HCT116 (cell line): ENCODE data around the gene MDFI. TPM values are rescaled to one million over a fixed set of nuclear protein-coding genes. Genes with fewer than 3 reads are reported as not detected.

Source experiments
- ATAC-seq: fragments of 200-7000 bp; cut with Tn5 transposase; 2 replicates; pipeline ENCODE4 v1.9.1; 2020; ENCODE audit warnings: mild to moderate bottlenecking, moderate library complexity
- BruUV-seq: library from RNA; stranded (reverse); fragments of 400-500 nt; replicated peaks from 2 replicates; lab custom pipeline; 2021; lab: Mats Ljungman, UMichigan
- CTCF ChIA-PET: fragments of 300-600 bp; sonication (Branson Sonifier 250); formaldehyde crosslinking; loops from one replicate; lab custom pipeline; 2021; ENCODE audit warnings: antibody characterized with exemption; lab: Charles Lee
- POLR2A ChIA-PET: fragments of 300-600, 350-600 bp; sonication (Branson Sonifier 250); formaldehyde crosslinking; loops from one replicate; lab custom pipeline; 2021; ENCODE audit warnings: antibody characterized with exemption; lab: Charles Lee
- RAD21 ChIA-PET, 2 experiments: fragments of 300-600 bp; sonication (Branson Sonifier 250); formaldehyde crosslinking; loops; one replicate each; lab custom pipeline; 2023; ENCODE audit warnings: low total read pairs in 2 of 2; ENCODE audit not compliant: uncharacterized antibody in 2 of 2, unreplicated experiment in 2 of 2, low non-redundant PET in 1 of 2; lab: Charles Lee
- DNase-seq: peaks from one replicate; pipeline ENCODE4 v3.0.0-alpha.2; 2010; ENCODE audit warnings: low read depth, low spot score
- H2AFZ ChIP-seq: fragments of 200-600 bp; shearing (Covaris generic), sonication (generic); 2 replicates; pipeline ENCODE4 v1.6.1; 2017; ENCODE audit warnings: low read depth, mixed run types, mixed read lengths, antibody characterized with exemption, low read length; ENCODE audit not compliant: poor library complexity, severe bottlenecking
- H3K27ac ChIP-seq: 2 replicates; pipeline ENCODE4 v1.5.1; 2012; ENCODE audit warnings: low read depth, low read length
- H3K27me3 ChIP-seq: fragments of 200-600 bp; sonication (generic); 2 replicates; pipeline ENCODE4 v1.6.1; 2016; ENCODE audit warnings: mixed run types, low read length, mixed read lengths; ENCODE audit not compliant: insufficient read depth
- H3K36me3 ChIP-seq, 2 experiments: fragments of 200-500 bp in 1 of 2; fragments of 200-600 bp in 1 of 2; sonication (Bioruptor generic) in 1 of 2; sonication (generic) in 1 of 2; 2 replicates each; pipeline versions ENCODE4 v1.5.1 to v1.6.1; 2014 to 2016; ENCODE audit warnings: low read length in 2 of 2, inconsistent platforms in 1 of 2, mixed read lengths in 1 of 2, mixed run types in 1 of 2; ENCODE audit not compliant: insufficient read depth in 2 of 2, control insufficient read depth in 1 of 2
- H3K4me1 ChIP-seq, 2 experiments: fragments of 200-600 bp in 1 of 2; sonication (generic) in 1 of 2; 2 replicates each; pipeline versions ENCODE4 v1.5.1 to v1.6.1; 2012 to 2017; ENCODE audit warnings: low read length in 2 of 2, inconsistent platforms in 1 of 2, mild to moderate bottlenecking in 1 of 2, mixed read lengths in 1 of 2, mixed run types in 1 of 2, moderate library complexity in 1 of 2; ENCODE audit not compliant: insufficient read depth in 2 of 2, control insufficient read depth in 1 of 2
- H3K4me2 ChIP-seq: fragments of 200-600 bp; sonication (generic); 2 replicates; pipeline ENCODE4 v1.6.1; 2017; ENCODE audit warnings: mixed run types, low read length, mixed read lengths
- H3K4me3 ChIP-seq, 2 experiments: fragments of 200-600 bp in 1 of 2; sonication (generic) in 1 of 2; replicated peaks in 1 of 2; 2 replicates each; pipeline ENCODE4 v1.5.1; 2011 to 2016; ENCODE audit warnings: low read length in 2 of 2, control low read depth in 1 of 2, low read depth in 1 of 2, mild to moderate bottlenecking in 1 of 2, mixed read lengths in 1 of 2, mixed run types in 1 of 2
- H3K79me2 ChIP-seq: fragments of 200-600 bp; sonication (generic); 2 replicates; pipeline ENCODE4 v1.6.1; 2017; ENCODE audit warnings: mild to moderate bottlenecking, mixed run types, low read length, moderate library complexity, mixed read lengths; ENCODE audit not compliant: insufficient read depth
- H3K9ac ChIP-seq: fragments of 200-600 bp; sonication (generic); 2 replicates; pipeline ENCODE4 v1.6.1; 2016; ENCODE audit warnings: low read length, mixed read lengths
- H3K9me2 ChIP-seq: fragments of 200-600 bp; sonication (generic), shearing (Covaris generic); 2 replicates; pipeline ENCODE4 v1.6.1; 2017; ENCODE audit warnings: mixed run types, mild to moderate bottlenecking, moderate library complexity; ENCODE audit not compliant: insufficient read depth
- H3K9me3 ChIP-seq, 2 experiments: fragments of 200-500 bp in 1 of 2; fragments of 200-600 bp in 1 of 2; sonication (Bioruptor generic) in 1 of 2; sonication (generic) in 1 of 2; 2 replicates each; pipeline ENCODE4 v1.6.1; 2014 to 2017; ENCODE audit warnings: low read length in 2 of 2, mixed read lengths in 2 of 2, inconsistent platforms in 1 of 2, low read depth in 1 of 2, mild to moderate bottlenecking in 1 of 2, mixed run types in 1 of 2, moderate library complexity in 1 of 2; ENCODE audit not compliant: control insufficient read depth in 1 of 2, insufficient read depth in 1 of 2
- H4K20me1 ChIP-seq: fragments of 200-600 bp; sonication (generic), shearing (Covaris generic); 2 replicates; pipeline ENCODE4 v1.6.1; 2017; ENCODE audit warnings: mixed run types, mild to moderate bottlenecking, moderate library complexity; ENCODE audit not compliant: insufficient read depth
- CEBPB ChIP-seq: IDR thresholded peaks from 2 replicates; pipeline ENCODE4 v1.6.1; 2012; ENCODE audit warnings: low read depth
- CTCF ChIP-seq, 3 experiments: fragments of 200-600 bp in 1 of 3; sonication (generic) in 1 of 3; IDR thresholded peaks in 2 of 3; conservative IDR thresholded peaks in 1 of 3; 2 replicates each; pipeline ENCODE4 v1.5.1; 2012 to 2017; ENCODE audit warnings: low read depth in 2 of 3, low read length in 2 of 3, antibody characterized with exemption in 1 of 3, borderline replicate concordance in 1 of 3, control low read depth in 1 of 3, mild to moderate bottlenecking in 1 of 3, mixed read lengths in 1 of 3, mixed run types in 1 of 3, moderate library complexity in 1 of 3; ENCODE audit not compliant: insufficient read depth in 1 of 3
- ELF1 ChIP-seq: IDR thresholded peaks from 2 replicates; pipeline ENCODE4 v1.6.1; 2012; ENCODE audit warnings: low read depth, borderline replicate concordance
- EZH2phosphoT487 ChIP-seq: fragments of 200-600 bp; IDR thresholded peaks from 2 replicates; pipeline ENCODE4 v1.6.1; 2018; ENCODE audit warnings: antibody characterized with exemption, borderline replicate concordance
- RAD21 ChIP-seq: IDR thresholded peaks from 2 replicates; pipeline ENCODE4 v1.6.1; 2012; ENCODE audit warnings: low read depth, mild to moderate bottlenecking
- intact Hi-C: fragments of 100-400 bp; cut with micrococcal nuclease; formaldehyde crosslinking; loops from 2 replicates; pipeline ENCODE4 v1.10.0; 2022
- total RNA-seq: library from RNA; stranded (reverse); gene quantifications from one replicate; pipeline ENCODE4 v1.2.1, GENCODE V29; 2021; ENCODE audit not compliant: unreplicated experiment

Gene MDFI
- total RNA-seq, 1 experiment from 2014 or later: 35.5 TPM

DNA sequence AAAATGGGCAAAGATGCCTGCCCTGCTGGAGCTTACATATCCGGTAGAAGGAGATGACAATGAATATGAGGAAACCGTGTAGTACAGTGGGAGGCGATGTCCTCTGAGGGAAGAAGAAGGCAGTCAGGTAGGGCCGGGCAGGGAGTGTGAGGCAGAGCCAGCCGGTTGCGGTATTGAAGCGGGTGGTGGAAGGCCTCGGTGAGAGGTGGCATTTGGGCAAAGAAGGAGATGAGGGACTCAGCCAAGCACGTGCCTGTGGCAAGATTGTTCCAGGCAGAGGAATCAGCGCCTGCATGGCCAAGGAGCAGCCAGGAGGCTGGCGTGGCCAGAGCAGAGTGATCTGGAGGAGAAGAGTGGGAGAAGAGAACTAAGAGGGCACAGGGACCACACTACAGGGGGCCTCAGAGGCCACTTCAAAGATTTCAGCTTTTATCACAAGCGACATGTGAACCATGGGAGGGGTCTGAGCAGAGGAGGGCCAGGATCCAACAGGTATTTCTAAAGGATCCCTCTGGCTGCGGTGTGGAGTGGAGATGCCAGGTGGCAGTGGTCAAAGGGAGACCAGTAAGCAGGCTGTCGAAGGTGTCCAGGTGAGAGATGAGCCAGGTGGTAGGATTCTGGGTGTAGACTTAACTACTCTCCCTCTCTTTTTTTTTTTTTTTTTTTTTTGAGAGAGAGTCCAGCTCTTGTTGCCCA is 13.8 kb downstream of the MDFI start:
- Histone ChIP-seq H3K36me3 (peaks cover 2 to 7% of the 10 kb centered on the region in 2 experiments; a peak in 2 of 4 replicates), H3K4me3 (no peak overlapping the region), H3K4me2 (no peak overlapping the region), H2AFZ (no peak overlapping the region), H4K20me1 (no peaks in the 10 kb centered on the region), H3K27ac (no peak overlapping the region), H3K9ac (no peak overlapping the region), H3K4me1 (no peaks in the 10 kb centered on the region), H3K27me3 (no peaks in the 10 kb centered on the region), H3K9me2 (no peaks in the 10 kb centered on the region), H3K9me3 (no peaks in the 10 kb centered on the region), H3K79me2 (no peaks in the 10 kb centered on the region)
- POLR2A ChIA-PET: interaction anchor here (1.6 kb wide), 1 partner anchor 15 kb away, joined by 4 read pairs; no protein-coding TSS in a partner anchor
- no TSS peak for BruUV-seq
- RAD21 ChIA-PET: no interaction called here
- ATAC-seq (no peak), DNase-seq (no peak)
- intact Hi-C loops: no loop called here
- TF ChIP-seq RAD21: no peak
- no peak for TF ChIP-seq CTCF (IDR thresholded peaks at IDR 0.05 in 2 of 3, conservative IDR thresholded peaks at IDR 0.05 in 1 of 3; ENCODE audit: borderline replicate concordance in 1 of 3, insufficient read depth in 1 of 3, low read depth in 2 of 3, low read length in 2 of 3)
- no peak for TF ChIP-seq CEBPB
- no peak for TF ChIP-seq EZH2phosphoT487
- no peak for TF ChIP-seq ELF1
- CTCF ChIA-PET: no interaction called here
